Measurements from ENCODE around the gene TMEM131L. TPM values are rescaled to one million over a fixed set of nuclear protein-coding genes. Genes with fewer than 3 reads are reported as not detected.

TMEM131L gene
- total and polyA plus RNA-seq, 2 experiments from 2014 or later, result 3.3 to 7.4 TPM

- Histone ChIP-seq H3K27ac (no peak overlapping the region), H3K4me1 (ENCODE audit: low read depth) (no peaks in the 10 kb centered on the region), H3K4me3 (no peak overlapping the region), H3K9me3 (ENCODE audit: low read depth) (no peaks in the 10 kb centered on the region), H3K27me3 (no peaks in the 10 kb centered on the region), H3K36me3 (no peaks in the 10 kb centered on the region)
- no peak for TF ChIP-seq CTCF (IDR thresholded peaks at IDR 0.05; ENCODE audit: low read depth, low read length)
- peak in 1 of 2 donors; percentile 14 for DNase-seq (ENCODE audit: low read depth in 1 of 2, low spot score in 1 of 2)
These were observed 123.8 kb downstream of the TMEM131L start for GRCh38 chr4:153589703-153590595.

DNA sequence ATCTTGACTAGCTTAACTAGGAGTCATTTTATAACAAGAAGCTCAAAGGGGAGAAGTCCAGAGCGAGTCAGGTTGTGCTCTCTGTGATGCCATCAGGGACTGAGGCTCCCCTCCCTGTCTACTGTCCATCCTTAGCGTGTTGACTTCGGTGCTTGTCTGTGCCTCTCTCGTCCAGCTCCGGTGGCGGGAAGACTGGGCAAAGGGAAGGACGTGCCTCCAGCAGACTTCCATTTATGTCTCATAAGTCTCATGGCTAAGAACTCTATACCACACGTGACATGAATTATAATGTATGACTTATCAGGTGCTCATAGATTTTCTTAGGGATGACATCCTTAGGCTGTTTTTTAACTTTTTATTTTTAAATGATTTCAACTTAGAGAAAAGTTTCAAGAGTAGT lies 125.3 kb downstream of the TMEM131L start:
- no peaks in the 10 kb centered on the region for H3K4me1 ChIP-seq (ENCODE audit: low read depth)
- no peak overlapping the region for H3K27ac ChIP-seq

GRCh38 chr4:153592064-153592463 lies 125.9 kb downstream of the TMEM131L start:
- no peaks in the 10 kb centered on the region for H3K9me3 ChIP-seq (ENCODE audit: low read depth)
- no peak for TF ChIP-seq CTCF (IDR thresholded peaks at IDR 0.05; ENCODE audit: low read depth, low read length)
- H3K4me3 ChIP-seq, result no peak overlapping the region
- no peaks in the 10 kb centered on the region for H3K36me3 ChIP-seq
- no peaks in the 10 kb centered on the region for H3K27me3 ChIP-seq
- DNase-seq (ENCODE audit: low read depth in 1 of 2, low spot score in 1 of 2), result no peak
- H3K27ac ChIP-seq, result no peak overlapping the region
- no peaks in the 10 kb centered on the region for H3K4me1 ChIP-seq (ENCODE audit: low read depth)

More for the DNA sequence above, 125.3 kb downstream of the TMEM131L start:
- H3K36me3 ChIP-seq, result no peaks in the 10 kb centered on the region
- H3K27me3 ChIP-seq, result no peaks in the 10 kb centered on the region
- no peak for DNase-seq (ENCODE audit: low read depth in 1 of 2, low spot score in 1 of 2)
- TF ChIP-seq CTCF (IDR thresholded peaks at IDR 0.05; ENCODE audit: low read depth, low read length), result no peak
- H3K9me3 ChIP-seq (ENCODE audit: low read depth), result no peaks in the 10 kb centered on the region
- no peak overlapping the region for H3K4me3 ChIP-seq

DNA sequence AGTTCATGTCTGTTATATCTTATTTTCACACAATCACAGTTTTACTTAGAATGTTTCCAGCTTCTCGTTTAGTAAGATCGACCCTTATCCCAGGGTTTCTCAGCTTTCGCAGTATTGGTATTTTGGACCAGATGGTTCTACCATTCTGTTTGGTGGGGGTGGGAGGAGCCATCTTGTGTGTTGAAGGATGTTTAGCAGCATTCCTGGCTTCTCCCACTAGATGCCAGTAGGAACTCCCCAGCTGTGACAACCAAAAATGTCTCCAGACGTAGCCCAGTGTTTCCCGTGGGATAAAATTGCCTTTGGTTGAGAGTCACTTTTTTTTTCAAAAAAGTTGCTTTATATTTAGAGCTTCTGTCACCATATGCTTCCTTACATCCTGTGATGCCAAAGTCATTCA lies 127.0 kb downstream of the TMEM131L start:
- TF ChIP-seq CTCF (IDR thresholded peaks at IDR 0.05; ENCODE audit: low read depth, low read length), result no peak
- H3K4me1 ChIP-seq (ENCODE audit: low read depth), result no peaks in the 10 kb centered on the region
- H3K9me3 ChIP-seq (ENCODE audit: low read depth), result no peaks in the 10 kb centered on the region
- no peaks in the 10 kb centered on the region for H3K36me3 ChIP-seq
- H3K27me3 ChIP-seq, result no peaks in the 10 kb centered on the region
- H3K4me3 ChIP-seq, result no peak overlapping the region
- no peak for DNase-seq (ENCODE audit: low read depth in 1 of 2, low spot score in 1 of 2)
- H3K27ac ChIP-seq, result no peak overlapping the region

- no peaks in the 10 kb centered on the region for H3K9me3 ChIP-seq (ENCODE audit: low read depth)
- TF ChIP-seq CTCF (IDR thresholded peaks at IDR 0.05; ENCODE audit: low read depth, low read length), result no peak
- H3K27me3 ChIP-seq, result no peaks in the 10 kb centered on the region
- DNase-seq (ENCODE audit: low read depth in 1 of 2, low spot score in 1 of 2), result peak in 1 of 2 donors; percentile 46
- no peak overlapping the region for H3K4me3 ChIP-seq
- H3K27ac ChIP-seq, result no peak overlapping the region
- H3K4me1 ChIP-seq (ENCODE audit: low read depth), result no peaks in the 10 kb centered on the region
- H3K36me3 ChIP-seq, result no peaks in the 10 kb centered on the region
These were observed 128.1 kb downstream of the TMEM131L start for GRCh38 chr4:153594210-153594609.

Data from cardiac muscle cell (in vitro differentiated cells and primary cell).